ENCODE measurements around the gene SLC35F3.

SLC35F3 gene

GRCh38 chr1:234199476-234200127, 295.1 kb downstream of the SLC35F3 start:
- no peak overlapping the region for H3K4me3 ChIP-seq (ENCODE audit: low read depth, low read length)
- ChIA-PET POLR2A (no interaction called here), CTCF (no interaction called here)
- no peak for DNase-seq (ENCODE audit: low read depth, low spot score)
- no peak for TF ChIP-seq CTCF (IDR thresholded peaks at IDR 0.05; ENCODE audit: insufficient read depth, low read length, missing control alignments)

- ChIA-PET CTCF (no interaction called here), POLR2A (no interaction called here)
- H3K4me3 ChIP-seq (ENCODE audit: low read depth, low read length), result no peak overlapping the region
- DNase-seq (ENCODE audit: low read depth, low spot score), result no peak
- TF ChIP-seq CTCF (IDR thresholded peaks at IDR 0.05; ENCODE audit: insufficient read depth, low read length, missing control alignments), result no peak
These were observed 296.1 kb downstream of the SLC35F3 start for GRCh38 chr1:234200566-234200965.

- ChIA-PET POLR2A (no interaction called here), CTCF (interaction anchor here (0.6 kb wide), 1 partner anchor 1966 kb away, joined by 3 read pairs; no protein-coding TSS in a partner anchor)
- no peak for DNase-seq (ENCODE audit: low read depth, low spot score)
- TF ChIP-seq CTCF (IDR thresholded peaks at IDR 0.05; ENCODE audit: insufficient read depth, low read length, missing control alignments), result no peak
- H3K4me3 ChIP-seq (ENCODE audit: low read depth, low read length), result no peak overlapping the region
These were observed 297.1 kb downstream of the SLC35F3 start for GRCh38 chr1:234201600-234201999.

GRCh38 chr1:234205966-234206365, 301.5 kb downstream of the SLC35F3 start:
- no peak overlapping the region for H3K4me3 ChIP-seq (ENCODE audit: low read depth, low read length)
- no peak for TF ChIP-seq CTCF (IDR thresholded peaks at IDR 0.05; ENCODE audit: insufficient read depth, low read length, missing control alignments)
- POLR2A ChIA-PET, result no interaction called here
- no peak for DNase-seq (ENCODE audit: low read depth, low spot score)
- CTCF ChIA-PET, result interaction anchor here (1.2 kb wide), 1 partner anchor 125 kb away, joined by 3 read pairs; no protein-coding TSS in a partner anchor

- no peak overlapping the region for H3K4me3 ChIP-seq (ENCODE audit: low read depth, low read length)
- POLR2A ChIA-PET, result no interaction called here
- TF ChIP-seq CTCF (IDR thresholded peaks at IDR 0.05; ENCODE audit: insufficient read depth, low read length, missing control alignments), result no peak
- CTCF ChIA-PET, result interaction anchor here (1.2 kb wide), 1 partner anchor 124 kb away, joined by 3 read pairs; no protein-coding TSS in a partner anchor
- DNase-seq (ENCODE audit: low read depth, low spot score), result no peak
These were observed 302.3 kb downstream of the SLC35F3 start for GRCh38 chr1:234206651-234207284.

- TF ChIP-seq CTCF (IDR thresholded peaks at IDR 0.05; ENCODE audit: insufficient read depth, low read length, missing control alignments), result no peak
- no peak overlapping the region for H3K4me3 ChIP-seq (ENCODE audit: low read depth, low read length)
- no peak for DNase-seq (ENCODE audit: low read depth, low spot score)
- ChIA-PET CTCF (no interaction called here), POLR2A (no interaction called here)
These were observed 303.9 kb downstream of the SLC35F3 start for GRCh38 chr1:234208351-234208750.
